ENCODE data around the gene ARL10.

Gene ARL10

GRCh38 chr5:176413255-176413565, 47.9 kb downstream of the ARL10 start:
- FAIRE-seq, result no peak

DNA sequence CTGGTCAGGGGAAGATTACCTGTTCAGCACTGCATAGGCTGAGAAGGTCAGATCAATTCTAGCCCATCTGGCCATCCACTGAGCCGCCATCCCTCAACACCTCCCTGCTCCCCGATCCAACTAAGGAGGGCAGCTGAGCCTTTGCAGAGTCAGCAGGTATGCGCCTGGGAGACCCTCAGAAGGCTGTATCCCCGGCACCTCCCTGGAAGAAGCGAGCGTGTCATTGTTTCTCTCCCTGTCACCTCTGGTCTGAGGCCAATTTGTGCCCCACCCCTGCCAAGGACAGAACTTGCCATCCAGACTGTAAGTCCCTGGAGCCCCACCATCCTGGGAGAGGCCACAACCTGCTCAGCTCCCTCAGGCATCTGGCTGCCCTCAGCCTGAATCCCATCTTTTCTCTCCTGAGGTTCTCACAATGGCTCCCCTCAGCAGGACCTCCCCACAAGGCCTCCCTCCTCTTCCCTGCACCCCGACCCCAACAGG, 48.5 kb downstream of the ARL10 start:
- no peak for FAIRE-seq

DNA sequence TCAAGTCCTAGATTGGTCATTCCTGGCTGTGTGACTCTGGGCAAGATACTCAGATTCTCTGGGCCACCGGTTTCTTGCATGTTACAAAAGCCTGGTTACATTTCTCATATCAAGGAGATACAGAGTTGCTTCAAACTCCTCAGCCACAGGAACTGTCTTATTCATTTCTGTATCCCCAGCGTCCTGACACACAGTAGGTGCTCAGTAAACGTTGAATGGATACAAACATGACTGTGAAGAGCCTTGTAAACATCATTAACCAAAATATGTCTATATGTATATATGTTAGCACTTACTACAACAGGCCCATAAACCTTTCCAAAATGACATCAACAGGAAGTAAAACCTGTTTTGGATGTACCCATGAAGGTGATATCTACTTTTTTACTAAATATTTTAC, 49.4 kb downstream of the ARL10 start:
- FAIRE-seq, result no peak

DNA sequence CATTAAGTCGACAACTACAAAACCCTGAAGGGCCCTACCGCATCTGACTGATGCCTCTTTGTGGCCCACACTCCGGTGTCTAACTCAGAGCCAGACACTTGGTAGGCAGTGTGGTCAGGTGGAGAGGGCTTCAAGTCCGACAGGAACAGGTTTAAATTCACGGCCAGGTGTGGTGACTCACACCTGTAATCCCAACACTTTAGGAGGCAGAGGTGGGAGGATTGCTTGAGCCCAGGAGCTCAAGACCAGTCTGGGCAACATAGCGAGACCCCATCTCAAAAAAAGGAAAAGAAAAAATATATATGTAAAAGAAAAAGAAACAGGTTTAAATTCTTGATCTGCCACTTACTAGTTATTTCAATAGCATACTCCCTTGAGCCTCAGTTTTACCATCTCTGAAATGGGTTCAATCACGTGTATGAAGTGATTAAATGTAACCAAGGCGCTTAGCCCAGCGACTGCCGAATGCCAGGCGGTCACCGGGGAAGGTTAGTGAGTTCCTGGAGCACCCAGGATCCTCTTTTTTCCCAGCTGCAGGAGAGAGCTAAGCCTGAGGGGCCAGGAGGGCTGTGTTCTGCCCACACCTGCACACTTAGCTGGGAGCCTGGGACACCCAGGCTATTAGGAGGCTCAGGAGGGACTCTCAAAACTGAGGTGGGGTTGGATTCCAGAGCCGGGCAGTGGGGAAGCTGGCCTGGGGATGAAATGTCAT, 50.1 kb downstream of the ARL10 start:
- FAIRE-seq, result no peak

DNA sequence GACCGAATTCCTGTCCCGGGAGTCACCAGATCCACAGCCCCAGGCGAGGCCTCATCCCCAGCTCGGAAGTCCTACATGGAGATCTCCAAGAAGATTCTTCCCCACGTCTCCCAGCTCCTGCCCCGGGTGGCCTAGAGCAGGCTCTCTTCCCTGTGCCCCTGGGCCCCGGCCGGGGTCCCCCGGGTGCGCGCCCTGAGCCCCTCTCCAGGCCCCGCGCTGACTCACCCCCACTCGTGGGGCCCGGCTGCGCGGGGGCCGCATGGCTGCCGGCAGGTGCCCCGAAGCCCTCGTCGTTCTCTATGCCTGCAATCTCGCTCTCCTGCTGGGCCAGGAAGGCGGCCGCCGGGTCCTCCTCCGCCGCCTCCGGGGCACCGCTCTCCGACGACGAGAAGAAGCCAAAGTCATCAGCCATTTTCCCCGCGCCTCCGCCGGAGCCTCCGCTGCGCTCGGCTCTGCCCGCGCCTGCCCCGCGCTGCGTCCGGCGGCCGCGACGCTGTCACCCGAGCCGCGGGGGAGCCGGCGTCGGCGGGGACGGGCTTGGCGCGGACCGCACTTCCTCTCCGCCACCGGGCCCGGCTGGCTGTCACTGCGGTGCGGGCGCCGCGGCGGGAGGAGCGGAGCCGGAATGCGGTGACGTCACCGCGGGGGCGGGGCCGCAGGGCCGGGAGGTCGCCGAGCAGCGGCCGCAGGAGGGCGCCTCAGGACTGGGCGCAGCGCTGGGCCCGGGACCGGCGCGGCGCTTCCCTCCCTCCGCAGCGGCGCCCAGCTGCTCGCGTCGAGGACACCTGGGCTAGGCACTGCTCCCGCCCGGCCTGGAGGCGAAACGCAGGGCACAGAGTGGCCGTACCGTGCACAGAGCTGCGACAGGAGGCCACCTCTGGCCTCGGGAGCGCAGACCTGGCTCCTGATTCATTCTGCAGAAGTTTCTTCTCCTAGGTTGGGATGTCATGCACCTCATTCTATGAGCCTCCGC, 51.0 kb downstream of the ARL10 start, which contains the start of gene CLTB:
Gene CLTB, minus strand, starts transcription at position 588 of the 973 bp plus-strand sequence. Its CDS starts 176 bp downstream, at position 412.
- no peak for FAIRE-seq

DNA sequence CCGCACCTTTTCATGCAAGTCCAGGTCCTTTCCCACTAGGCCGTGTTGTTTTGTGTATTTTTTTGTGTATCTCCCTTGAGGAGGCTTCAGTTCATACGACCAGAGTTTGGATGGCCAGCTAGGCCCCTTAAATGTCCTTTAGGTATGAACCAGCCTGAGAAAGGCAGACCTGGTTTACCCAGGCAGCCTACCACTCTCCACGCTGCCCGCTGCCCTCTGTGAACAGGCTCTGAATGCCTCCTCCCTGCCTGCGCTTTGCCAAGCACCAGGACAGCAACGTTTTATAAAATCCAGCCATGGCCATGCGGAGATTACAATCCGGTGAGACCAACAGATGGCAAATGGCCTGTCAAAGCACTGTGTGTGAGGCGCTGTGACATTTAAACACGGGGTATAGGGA, 51.7 kb downstream of the ARL10 start:
- no peak for FAIRE-seq

DNA sequence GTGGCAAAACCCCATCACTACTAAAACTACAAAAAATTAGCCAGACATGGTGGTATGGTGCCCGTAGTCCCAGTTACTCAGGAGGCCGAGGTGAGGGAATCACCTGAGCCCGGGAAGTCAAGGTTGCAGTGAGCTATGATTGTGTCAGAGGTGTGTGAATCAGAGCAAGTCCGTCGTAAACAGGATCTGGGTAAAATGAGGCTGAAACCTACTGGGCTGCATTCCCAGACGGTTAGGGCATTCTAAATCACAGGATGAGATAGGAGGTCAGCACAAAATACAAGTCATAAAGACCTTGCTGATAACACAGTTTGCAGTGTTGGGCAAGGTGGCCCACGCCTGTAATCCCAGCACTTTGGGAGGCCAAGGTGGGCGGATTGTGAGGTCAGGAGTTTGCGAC, 53.0 kb downstream of the ARL10 start:
- no peak for FAIRE-seq

- FAIRE-seq, result no peak
Measured at GRCh38 chr5:176420086-176420485, 54.8 kb downstream of the ARL10 start.

- FAIRE-seq, result no peak
Measured at GRCh38 chr5:176420972-176421544, 55.8 kb downstream of the ARL10 start.

DNA sequence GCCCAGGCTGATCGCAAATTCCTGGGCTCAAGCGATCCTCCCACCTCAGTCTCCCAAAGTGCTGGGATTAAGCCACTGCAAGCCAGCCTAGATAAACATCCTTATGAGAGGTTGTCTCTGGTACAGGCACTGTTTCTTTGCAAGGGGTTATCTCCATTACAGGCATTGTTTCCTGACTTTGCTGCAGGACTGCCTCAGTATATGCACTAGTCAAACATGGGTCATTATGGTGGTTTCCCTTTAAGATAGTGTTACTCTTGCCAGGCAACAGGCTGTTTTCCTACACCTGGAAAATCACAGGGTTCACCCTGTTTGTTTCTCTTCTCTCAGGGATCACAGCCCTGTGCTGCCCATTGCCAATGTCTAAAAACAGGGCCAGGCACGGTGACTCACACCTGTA, 58.9 kb downstream of the ARL10 start:
- FAIRE-seq, result no peak

- FAIRE-seq, result no peak
Measured at GRCh38 chr5:176425138-176425537, 59.9 kb downstream of the ARL10 start.

GRCh38 chr5:176425791-176426190, 60.5 kb downstream of the ARL10 start:
- no peak for FAIRE-seq

GRCh38 chr5:176426876-176427275, 61.6 kb downstream of the ARL10 start:
- no peak for FAIRE-seq

GRCh38 chr5:176427971-176428370, 62.7 kb downstream of the ARL10 start:
- no peak for FAIRE-seq

DNA sequence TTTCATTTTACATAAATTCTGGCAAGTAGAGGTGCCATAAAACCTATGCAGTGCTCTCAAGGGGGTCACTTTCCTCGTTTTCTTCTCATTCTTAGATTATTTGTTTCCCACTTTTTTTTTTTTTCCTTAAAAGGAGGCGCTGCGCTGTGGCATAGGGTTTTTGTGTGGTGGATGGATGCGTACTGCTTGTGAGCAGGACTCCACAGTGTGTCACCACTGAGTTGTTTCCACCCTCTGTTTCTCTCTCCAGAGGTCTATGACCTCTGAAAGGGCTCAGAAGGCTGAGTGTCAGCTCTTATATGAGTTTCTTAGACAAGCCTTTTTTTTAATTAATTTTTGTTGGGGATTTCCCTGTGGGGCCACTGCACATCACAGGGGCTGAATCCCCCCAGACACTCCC, 64.7 kb downstream of the ARL10 start:
- FAIRE-seq, result no peak
